ENCODE measurements around the gene LTC4S.

LTC4S gene

GRCh38 chr5:179830818-179831468 lies 37.2 kb downstream of the LTC4S start:
- Histone ChIP-seq H3K27ac (ENCODE audit: low read depth, low read length) (no peak overlapping the region), H3K27me3 (ENCODE audit: insufficient read depth, low read length, poor library complexity) (no peaks in the 10 kb centered on the region), H3K4me2 (ENCODE audit: low read length) (no peak overlapping the region), H3K56ac (ENCODE audit: low read length) (no peak overlapping the region), H3K79me1 (ENCODE audit: low read length) (no peaks in the 10 kb centered on the region), H3K4me3 (ENCODE audit: low read length) (no peak overlapping the region), H3K18ac (ENCODE audit: low read length) (no peak overlapping the region), H3K9ac (ENCODE audit: low read length) (no peak overlapping the region), H3K79me2 (ENCODE audit: control insufficient read depth, insufficient read depth, low read length) (no peaks in the 10 kb centered on the region), H4K5ac (ENCODE audit: low read length) (no peak overlapping the region), H3K23ac (ENCODE audit: low read length) (no peak overlapping the region), H2BK120ac (ENCODE audit: low read depth, low read length) (no peak overlapping the region), H2BK5ac (ENCODE audit: low read length) (no peak overlapping the region), H2AK5ac (ENCODE audit: low read length) (no peak overlapping the region), H3K36me3 (ENCODE audit: control insufficient read depth, insufficient read depth, low read length) (peaks cover 14% of the 10 kb centered on the region), H4K8ac (ENCODE audit: low read depth, low read length) (no peak overlapping the region), H2BK15ac (replicated peaks; ENCODE audit: low read depth) (no peak overlapping the region), H3K4me1 (ENCODE audit: control insufficient read depth, low read depth, low read length) (no peaks in the 10 kb centered on the region), H3K4ac (ENCODE audit: low read depth, low read length) (no peak overlapping the region)
- DNase-seq = no peak
- WGBS (ENCODE audit: extremely low coverage, insufficient coverage, low lambda C conversion rate) = no CpG with 5 or more reads among the region's 7 CpGs

GRCh38 chr5:179832039-179832745 lies 38.4 kb downstream of the LTC4S start:
- Histone ChIP-seq H3K4me2 (ENCODE audit: low read length) (no peak overlapping the region), H2AK5ac (ENCODE audit: low read length) (no peak overlapping the region), H3K4me3 (ENCODE audit: low read length) (no peak overlapping the region), H2BK15ac (replicated peaks; ENCODE audit: low read depth) (no peak overlapping the region), H3K79me2 (ENCODE audit: control insufficient read depth, insufficient read depth, low read length) (no peaks in the 10 kb centered on the region), H2BK120ac (ENCODE audit: low read depth, low read length) (no peak overlapping the region), H4K8ac (ENCODE audit: low read depth, low read length) (no peak overlapping the region), H3K9ac (ENCODE audit: low read length) (no peak overlapping the region), H3K56ac (ENCODE audit: low read length) (no peak overlapping the region), H4K5ac (ENCODE audit: low read length) (no peak overlapping the region), H2BK5ac (ENCODE audit: low read length) (no peak overlapping the region), H3K18ac (ENCODE audit: low read length) (no peak overlapping the region), H3K4me1 (ENCODE audit: control insufficient read depth, low read depth, low read length) (no peaks in the 10 kb centered on the region), H3K23ac (ENCODE audit: low read length) (no peak overlapping the region), H3K27me3 (ENCODE audit: insufficient read depth, low read length, poor library complexity) (no peaks in the 10 kb centered on the region), H3K79me1 (ENCODE audit: low read length) (no peaks in the 10 kb centered on the region), H3K4ac (ENCODE audit: low read depth, low read length) (no peak overlapping the region), H3K36me3 (ENCODE audit: control insufficient read depth, insufficient read depth, low read length) (peaks cover 20% of the 10 kb centered on the region), H3K27ac (ENCODE audit: low read depth, low read length) (no peak overlapping the region)
- DNase-seq = no peak
- WGBS (ENCODE audit: extremely low coverage, insufficient coverage, low lambda C conversion rate) = no CpG with 5 or more reads among the region's 20 CpGs

- H3K79me2 ChIP-seq (ENCODE audit: control insufficient read depth, insufficient read depth, low read length) = no peaks in the 10 kb centered on the region
- H3K27ac ChIP-seq (ENCODE audit: low read depth, low read length) = no peak overlapping the region
- no peak overlapping the region for H2AK5ac ChIP-seq (ENCODE audit: low read length)
- no peak overlapping the region for H3K4ac ChIP-seq (ENCODE audit: low read depth, low read length)
- H3K18ac ChIP-seq (ENCODE audit: low read length) = no peak overlapping the region
- peaks cover 22% of the 10 kb centered on the region for H3K36me3 ChIP-seq (ENCODE audit: control insufficient read depth, insufficient read depth, low read length)
- no peak overlapping the region for H3K56ac ChIP-seq (ENCODE audit: low read length)
- no CpG with 5 or more reads among the region's 23 CpGs for WGBS (ENCODE audit: extremely low coverage, insufficient coverage, low lambda C conversion rate)
- H3K9ac ChIP-seq (ENCODE audit: low read length) = no peak overlapping the region
- no peak overlapping the region for H3K23ac ChIP-seq (ENCODE audit: low read length)
- no peaks in the 10 kb centered on the region for H3K79me1 ChIP-seq (ENCODE audit: low read length)
- no peak overlapping the region for H2BK15ac ChIP-seq (replicated peaks; ENCODE audit: low read depth)
- no peak overlapping the region for H2BK120ac ChIP-seq (ENCODE audit: low read depth, low read length)
- no peak for DNase-seq
- no peaks in the 10 kb centered on the region for H3K27me3 ChIP-seq (ENCODE audit: insufficient read depth, low read length, poor library complexity)
- no peak overlapping the region for H3K4me2 ChIP-seq (ENCODE audit: low read length)
- no peak overlapping the region for H4K8ac ChIP-seq (ENCODE audit: low read depth, low read length)
- no peak overlapping the region for H4K5ac ChIP-seq (ENCODE audit: low read length)
- no peak overlapping the region for H3K4me3 ChIP-seq (ENCODE audit: low read length)
- no peaks in the 10 kb centered on the region for H3K4me1 ChIP-seq (ENCODE audit: control insufficient read depth, low read depth, low read length)
- no peak overlapping the region for H2BK5ac ChIP-seq (ENCODE audit: low read length)
These were observed 39.4 kb downstream of the LTC4S start for GRCh38 chr5:179833056-179833708.

DNA sequence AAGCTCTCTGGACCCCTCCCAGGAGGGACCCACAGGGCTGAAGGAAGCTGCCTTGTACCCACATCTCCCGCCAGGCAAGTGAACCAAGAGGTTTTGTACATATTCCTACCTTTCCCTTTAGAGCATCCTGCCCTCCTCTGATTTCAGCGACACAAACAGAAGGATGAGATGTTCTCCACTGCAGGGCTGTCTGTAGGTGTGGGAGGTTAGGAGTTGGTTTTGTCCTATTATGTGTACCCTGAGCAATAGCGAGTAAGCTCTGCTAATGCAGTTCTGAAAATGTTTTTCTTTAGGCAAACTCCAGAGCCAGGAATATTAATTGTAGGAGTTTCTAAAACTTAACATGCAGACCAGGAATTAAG lies 39.9 kb downstream of the LTC4S start:
- WGBS (ENCODE audit: extremely low coverage, insufficient coverage, low lambda C conversion rate) = no CpG with 5 or more reads among the region's 3 CpGs
- Histone ChIP-seq H2BK5ac (ENCODE audit: low read length) (no peak overlapping the region), H3K4me2 (ENCODE audit: low read length) (no peak overlapping the region), H3K27me3 (ENCODE audit: insufficient read depth, low read length, poor library complexity) (no peaks in the 10 kb centered on the region), H3K36me3 (ENCODE audit: control insufficient read depth, insufficient read depth, low read length) (peaks cover 22% of the 10 kb centered on the region), H3K9ac (ENCODE audit: low read length) (no peak overlapping the region), H2BK120ac (ENCODE audit: low read depth, low read length) (no peak overlapping the region), H3K4me1 (ENCODE audit: control insufficient read depth, low read depth, low read length) (no peaks in the 10 kb centered on the region), H3K23ac (ENCODE audit: low read length) (no peak overlapping the region), H4K8ac (ENCODE audit: low read depth, low read length) (no peak overlapping the region), H2AK5ac (ENCODE audit: low read length) (no peak overlapping the region), H4K5ac (ENCODE audit: low read length) (no peak overlapping the region), H3K27ac (ENCODE audit: low read depth, low read length) (no peak overlapping the region), H3K79me2 (ENCODE audit: control insufficient read depth, insufficient read depth, low read length) (no peaks in the 10 kb centered on the region), H3K4me3 (ENCODE audit: low read length) (no peak overlapping the region), H3K56ac (ENCODE audit: low read length) (no peak overlapping the region), H3K18ac (ENCODE audit: low read length) (no peak overlapping the region), H3K79me1 (ENCODE audit: low read length) (no peaks in the 10 kb centered on the region), H3K4ac (ENCODE audit: low read depth, low read length) (no peak overlapping the region), H2BK15ac (replicated peaks; ENCODE audit: low read depth) (no peak overlapping the region)
- no peak for DNase-seq

- no peak for DNase-seq
- H2BK15ac ChIP-seq (replicated peaks; ENCODE audit: low read depth) = no peak overlapping the region
- H3K27me3 ChIP-seq (ENCODE audit: insufficient read depth, low read length, poor library complexity) = no peaks in the 10 kb centered on the region
- no peak overlapping the region for H3K23ac ChIP-seq (ENCODE audit: low read length)
- no peak overlapping the region for H4K5ac ChIP-seq (ENCODE audit: low read length)
- H3K27ac ChIP-seq (ENCODE audit: low read depth, low read length) = no peak overlapping the region
- no peak overlapping the region for H2AK5ac ChIP-seq (ENCODE audit: low read length)
- WGBS (ENCODE audit: extremely low coverage, insufficient coverage, low lambda C conversion rate) = no CpG with 5 or more reads among the region's 8 CpGs
- no peaks in the 10 kb centered on the region for H3K4me1 ChIP-seq (ENCODE audit: control insufficient read depth, low read depth, low read length)
- no peaks in the 10 kb centered on the region for H3K79me1 ChIP-seq (ENCODE audit: low read length)
- no peak overlapping the region for H3K56ac ChIP-seq (ENCODE audit: low read length)
- no peak overlapping the region for H2BK120ac ChIP-seq (ENCODE audit: low read depth, low read length)
- H3K36me3 ChIP-seq (ENCODE audit: control insufficient read depth, insufficient read depth, low read length) = peaks cover 20% of the 10 kb centered on the region
- no peaks in the 10 kb centered on the region for H3K79me2 ChIP-seq (ENCODE audit: control insufficient read depth, insufficient read depth, low read length)
- no peak overlapping the region for H4K8ac ChIP-seq (ENCODE audit: low read depth, low read length)
- H3K4me3 ChIP-seq (ENCODE audit: low read length) = no peak overlapping the region
- H3K9ac ChIP-seq (ENCODE audit: low read length) = no peak overlapping the region
- H3K4ac ChIP-seq (ENCODE audit: low read depth, low read length) = no peak overlapping the region
- H3K18ac ChIP-seq (ENCODE audit: low read length) = no peak overlapping the region
- H2BK5ac ChIP-seq (ENCODE audit: low read length) = no peak overlapping the region
- no peak overlapping the region for H3K4me2 ChIP-seq (ENCODE audit: low read length)
These were observed 40.3 kb downstream of the LTC4S start for GRCh38 chr5:179834120-179834519.

Measured in mesendoderm (in vitro differentiated cells).